Skin of body (tissue), 2 donors: ENCODE results near the gene SPNS3. TPM values are rescaled to one million over a fixed set of nuclear protein-coding genes. Genes with fewer than 3 reads are reported as not detected.

Source experiments
- DNase-seq: peaks from one replicate; lab custom pipeline; 2025; lab: John Stamatoyannopoulos, UW
- total RNA-seq: library from RNA; depleted of rRNA; stranded (reverse); fragments of >200 nt; gene quantifications from one replicate; pipeline ENCODE4 v1.2.3, GENCODE V29; 2014

The SPNS3 gene
- total RNA-seq, 1 donor from 2014 or later, result 0.79 TPM

GRCh38 chr17:4488989-4489595 lies 55.4 kb downstream of the SPNS3 start:
- no peak for DNase-seq

GRCh38 chr17:4490109-4490591 lies 56.4 kb downstream of the SPNS3 start:
- DNase-seq, result no peak

GRCh38 chr17:4490637-4491061 lies 56.9 kb downstream of the SPNS3 start:
- no peak for DNase-seq

GRCh38 chr17:4492721-4493561 lies 59.2 kb downstream of the SPNS3 start:
- DNase-seq, result no peak

DNA sequence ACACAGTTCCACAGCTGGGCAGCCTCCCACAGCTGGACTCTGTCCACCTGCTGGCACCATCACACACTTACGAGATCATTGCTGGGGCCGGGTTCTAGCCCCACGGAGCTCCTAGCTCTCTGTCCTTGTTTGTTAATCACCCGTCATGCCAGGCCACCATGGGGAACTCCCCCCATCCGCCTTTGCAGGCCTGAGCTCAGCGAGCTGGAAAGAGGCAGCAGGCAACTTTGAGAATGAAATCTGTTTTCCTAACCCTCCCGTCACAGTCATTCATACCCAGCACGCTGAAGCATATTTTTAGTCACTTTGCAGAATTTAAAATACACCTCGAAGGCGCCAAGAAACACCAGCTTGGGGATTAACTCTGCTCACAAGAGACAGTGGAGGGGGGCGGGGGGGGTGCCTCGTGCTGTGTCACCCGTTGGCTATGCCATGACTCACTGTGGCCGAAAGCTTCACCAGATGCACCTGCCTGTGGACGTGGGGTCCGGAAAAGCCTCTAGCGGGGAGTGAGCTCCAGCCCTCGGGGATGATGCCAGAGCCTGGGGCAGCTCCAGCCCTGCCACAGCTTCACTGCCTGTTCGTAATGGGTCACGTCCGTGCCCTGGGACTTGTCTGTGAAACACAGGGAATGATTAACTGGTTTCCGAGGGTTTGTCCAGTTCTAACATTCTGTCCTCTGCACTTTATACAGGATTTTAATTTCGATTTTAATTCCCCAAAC lies 63.5 kb downstream of the SPNS3 start:
- DNase-seq, result no peak

- DNase-seq, result no peak
Measured at GRCh38 chr17:4498461-4499397, 65.0 kb downstream of the SPNS3 start, which contains the start of gene SPNS2. Gene SPNS2 (plus strand): TSS chr17:4498881. CDS start chr17:4499048, 167 bp downstream.

GRCh38 chr17:4499431-4500190 lies 65.9 kb downstream of the SPNS3 start:
- DNase-seq, result no peak

- no peak for DNase-seq
Measured at GRCh38 chr17:4500191-4500571, 66.4 kb downstream of the SPNS3 start.

- DNase-seq, result no peak
Measured at GRCh38 chr17:4501295-4501949, 67.7 kb downstream of the SPNS3 start.

DNA sequence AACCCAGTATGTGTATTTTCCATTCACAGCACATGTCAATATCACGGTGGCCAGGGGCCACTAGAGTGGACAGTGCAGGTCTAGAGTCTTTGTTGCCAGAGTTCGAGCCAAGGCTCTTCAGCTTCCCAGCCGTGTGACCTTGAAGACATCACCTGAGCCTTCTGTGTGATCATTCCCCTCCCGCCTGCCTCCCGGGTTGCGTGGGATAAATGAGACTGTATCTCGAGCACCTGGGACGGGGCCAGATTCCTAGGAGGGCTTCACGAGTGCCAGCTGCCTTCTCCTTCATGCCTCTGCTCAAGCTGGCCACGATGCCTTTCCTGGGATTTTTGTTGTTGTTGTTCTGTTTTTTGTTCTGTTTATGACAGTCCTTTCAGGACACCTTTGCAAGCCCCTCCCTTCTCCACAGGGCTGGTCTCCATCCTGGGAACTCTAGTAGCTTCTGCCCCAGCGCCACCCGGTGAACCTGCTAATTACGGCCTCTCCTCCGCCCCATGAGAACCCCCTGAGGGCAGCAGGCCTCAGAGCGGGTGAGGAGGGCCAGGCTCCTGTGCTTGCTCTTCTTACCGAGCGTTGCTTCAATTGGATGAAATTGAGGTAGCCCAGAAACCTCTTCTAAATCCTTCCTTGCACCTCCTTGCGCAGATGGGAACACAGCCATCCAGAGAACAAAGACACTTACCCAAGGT lies 68.9 kb downstream of the SPNS3 start:
- DNase-seq, result no peak

DNA sequence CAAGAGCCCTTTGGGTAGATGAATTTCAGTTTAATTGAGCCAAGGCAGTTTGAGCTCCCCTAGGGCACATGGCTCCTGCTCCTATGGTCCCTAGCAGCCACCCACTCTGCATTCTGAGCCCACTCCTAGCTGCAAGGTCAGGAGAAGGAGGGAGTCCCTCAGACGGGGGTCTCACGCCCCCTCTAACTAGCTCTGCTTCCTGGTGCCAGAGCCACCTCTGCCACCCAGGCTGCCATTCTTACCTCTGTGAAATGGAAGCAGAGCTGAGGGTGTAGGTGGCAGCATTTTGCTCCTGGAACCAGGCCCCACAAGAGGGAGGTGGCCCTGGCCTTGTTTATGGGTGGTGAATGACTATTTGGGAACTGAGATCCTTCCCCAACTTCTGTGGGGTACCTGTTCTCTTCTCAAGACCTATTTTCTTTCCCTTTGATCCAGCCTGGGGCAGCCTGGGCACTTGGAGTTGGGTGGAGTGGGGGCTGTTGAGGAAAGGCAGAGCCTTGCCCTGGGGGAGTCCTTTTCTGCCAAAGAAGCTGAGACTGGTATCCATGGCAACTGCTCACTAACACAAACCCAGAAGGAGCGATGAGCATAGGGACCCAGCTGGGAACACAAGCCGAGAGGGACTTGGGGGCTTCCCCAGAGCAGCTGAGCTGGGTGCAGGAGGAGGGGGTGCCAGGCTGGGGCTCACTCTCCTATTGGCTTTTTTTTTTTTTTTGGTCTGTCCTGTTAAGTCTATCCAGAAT lies 69.7 kb downstream of the SPNS3 start:
- no peak for DNase-seq

DNA sequence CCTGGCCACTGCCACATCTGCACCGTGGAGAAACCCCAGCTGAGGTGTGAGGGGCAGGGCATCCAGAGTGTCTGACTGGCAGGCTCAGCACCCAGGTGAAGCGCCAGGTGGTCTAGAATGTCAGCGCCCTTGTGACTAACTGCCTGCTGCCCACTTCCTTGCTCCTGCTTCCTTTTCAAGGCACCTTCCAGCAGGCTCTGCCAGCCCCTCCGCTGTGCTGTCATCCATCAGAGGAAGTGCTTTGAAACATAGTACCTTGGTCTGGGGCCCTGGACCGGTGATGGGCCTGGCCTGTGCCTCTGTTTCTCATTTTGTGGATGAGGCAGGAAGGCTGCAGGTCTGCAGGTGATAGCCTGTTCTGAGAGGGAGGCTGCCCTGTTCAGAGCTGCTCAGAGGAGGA lies 70.4 kb downstream of the SPNS3 start:
- no peak for DNase-seq

- no peak for DNase-seq
Measured at GRCh38 chr17:4505187-4505586, 71.4 kb downstream of the SPNS3 start.

DNA sequence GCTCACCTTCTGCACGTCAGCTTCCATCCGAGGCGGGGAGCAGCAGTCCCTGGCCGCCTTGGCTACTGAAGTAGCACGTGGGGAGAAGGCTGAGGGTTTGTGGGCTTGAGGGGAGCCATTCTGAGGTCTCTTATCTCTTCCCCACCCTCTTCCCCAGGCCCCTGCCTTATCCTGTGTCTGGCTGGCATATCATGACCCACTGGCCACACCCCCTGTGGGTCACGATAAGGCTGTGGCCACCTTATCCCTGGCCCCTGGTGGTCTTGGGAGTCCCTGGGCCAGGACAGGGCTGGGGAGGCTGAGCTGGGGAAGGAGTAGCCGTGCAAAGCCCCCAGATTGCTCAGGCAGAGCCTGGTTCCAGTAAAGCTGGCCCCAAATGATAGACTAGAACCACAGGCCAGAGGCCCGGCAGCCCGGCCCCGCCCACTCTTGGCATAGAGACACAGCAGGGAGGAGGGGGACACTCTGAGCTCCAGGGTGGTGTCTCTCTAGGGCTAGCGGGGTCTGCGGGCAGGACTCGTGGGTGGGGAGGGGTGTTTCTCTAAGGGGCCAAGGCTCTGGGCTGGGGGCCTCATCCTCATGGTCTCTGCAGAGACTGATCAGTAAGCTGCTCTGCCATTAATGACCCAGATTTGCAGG lies 72.6 kb downstream of the SPNS3 start:
- no peak for DNase-seq

DNA sequence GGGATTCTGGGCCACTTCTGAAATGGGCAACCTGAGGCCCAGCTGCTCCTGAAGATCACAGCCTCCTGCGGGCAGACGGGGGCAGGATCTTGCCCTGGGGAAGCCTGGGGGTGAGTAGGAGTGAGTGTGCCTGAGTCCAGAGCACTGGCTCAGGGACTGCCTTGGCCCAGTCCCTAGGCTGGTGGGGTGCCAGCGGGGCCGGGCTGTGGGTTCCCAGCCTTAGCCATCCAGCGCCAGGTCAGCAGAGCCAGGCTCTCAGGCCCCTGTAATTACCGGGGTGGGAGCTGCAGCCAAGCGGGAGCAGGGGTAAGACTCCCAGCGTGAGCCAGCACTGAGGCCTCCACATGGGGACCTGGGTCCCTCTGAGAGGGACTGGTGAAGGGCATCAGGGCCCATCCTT lies 73.2 kb downstream of the SPNS3 start:
- DNase-seq, result no peak

DNA sequence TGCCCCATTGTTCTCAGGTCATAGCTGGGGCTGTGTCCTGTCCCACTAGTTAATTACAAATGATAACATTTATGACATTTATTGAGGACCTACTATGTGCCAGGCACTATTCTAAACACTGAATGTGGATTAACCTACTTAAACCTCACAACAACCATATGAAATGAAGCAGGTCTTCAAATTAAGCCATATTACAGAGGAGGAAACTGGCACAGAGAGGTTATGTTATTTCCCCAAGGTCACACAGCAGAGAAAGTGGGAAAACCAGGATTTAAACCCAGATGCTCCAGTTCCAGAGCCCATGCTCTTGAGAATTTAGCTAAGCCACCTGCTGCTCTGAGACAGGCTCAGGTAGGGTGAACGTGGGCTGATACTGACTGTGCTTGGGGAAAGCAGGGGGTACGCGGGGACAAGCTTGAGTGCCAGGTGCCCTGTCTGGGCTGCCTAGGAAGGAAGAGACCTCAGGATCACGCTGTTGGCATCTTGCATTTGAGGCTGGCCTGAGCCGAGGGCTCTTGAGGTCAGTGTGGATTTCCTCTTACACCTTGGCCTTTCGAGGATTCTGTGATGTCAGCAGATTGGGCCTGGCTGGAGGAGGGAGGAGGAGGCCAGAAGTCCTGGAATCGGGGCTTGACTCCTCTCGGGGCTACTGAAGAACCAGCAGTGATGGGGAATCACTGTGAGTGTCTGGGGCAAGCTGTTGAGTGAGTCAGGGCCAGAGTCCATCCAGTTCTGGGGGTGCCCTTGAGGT lies 73.8 kb downstream of the SPNS3 start:
- no peak for DNase-seq

DNA sequence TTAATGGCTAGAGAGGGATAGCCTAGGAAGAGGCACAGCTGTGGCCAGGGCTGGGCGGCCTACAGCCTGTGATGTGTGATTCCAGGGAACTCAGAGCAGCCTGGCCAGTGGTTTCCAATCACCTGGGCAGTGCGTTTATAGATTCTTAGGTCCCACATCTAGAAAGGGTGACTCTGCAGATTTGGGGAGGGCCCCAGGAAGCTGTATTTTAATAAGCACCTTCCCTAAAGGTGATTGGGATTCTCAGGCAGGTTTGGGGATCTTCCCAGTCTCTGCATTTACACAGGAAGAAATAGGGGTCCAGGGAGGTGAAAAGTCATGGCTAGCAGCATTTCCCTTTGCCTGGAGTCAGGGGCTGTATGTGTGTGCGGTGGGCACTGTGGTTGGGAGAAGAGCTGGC lies 74.5 kb downstream of the SPNS3 start:
- no peak for DNase-seq
